IMR-90 (cell line): Measurements from ENCODE around the gene TMEM233. TPM values are rescaled to one million over a fixed set of nuclear protein-coding genes. Genes with fewer than 3 reads are reported as not detected.

Experiments
- ATAC-seq: fragments of 200-7000 bp; cut with Tn5 transposase; 2 replicates; pipeline ENCODE4 v1.9.1; 2020; ENCODE audit warnings: low read depth, mild to moderate bottlenecking, moderate library complexity
- BruUV-seq: library from RNA; stranded (reverse); fragments of 400-500 nt; replicated peaks from 2 replicates; lab custom pipeline; 2021; lab: Mats Ljungman, UMichigan
- CTCF ChIA-PET: fragments of 300-600 bp; formaldehyde crosslinking; extraction: SDS; loops from one replicate; lab custom pipeline; 2021; ENCODE audit warnings: antibody characterized with exemption; lab: Yijun Ruan, JAX
- POLR2A ChIA-PET: fragments of 300-600 bp; sonication (Branson Sonifier 250); formaldehyde crosslinking; loops from one replicate; lab custom pipeline; 2022; ENCODE audit warnings: antibody characterized with exemption; ENCODE audit not compliant: unreplicated experiment; lab: Charles Lee
- DNase-seq: peaks from one replicate; pipeline ENCODE4 v3.0.0; 2013
- H2AFZ ChIP-seq: replicated peaks from 2 replicates; pipeline ENCODE3; 2013; ENCODE audit warnings: low read length, mild to moderate bottlenecking; ENCODE audit not compliant: poor library complexity
- H2AK5ac ChIP-seq: 2 replicates; pipeline ENCODE4 v1.6.1; 2013; ENCODE audit warnings: low read depth, low read length, inconsistent platforms
- H2AK9ac ChIP-seq: replicated peaks from 2 replicates; pipeline ENCODE3; 2013; ENCODE audit warnings: mild to moderate bottlenecking, low read depth, low read length, moderate library complexity; ENCODE audit not compliant: poor library complexity
- H2BK120ac ChIP-seq: 2 replicates; pipeline ENCODE4 v1.6.1; 2013; ENCODE audit warnings: low read depth, low read length, inconsistent platforms
- H2BK15ac ChIP-seq: 3 replicates; pipeline ENCODE4 v1.6.1; 2013; ENCODE audit warnings: low read depth, low read length, inconsistent platforms
- H2BK20ac ChIP-seq: 2 replicates; pipeline ENCODE4 v1.6.1; 2013; ENCODE audit warnings: low read depth, mild to moderate bottlenecking, inconsistent platforms, low read length, moderate library complexity
- H2BK5ac ChIP-seq: 2 replicates; pipeline ENCODE4 v1.6.1; 2013; ENCODE audit warnings: mild to moderate bottlenecking, low read depth, low read length, inconsistent platforms; ENCODE audit not compliant: poor library complexity, severe bottlenecking
- H3K14ac ChIP-seq: replicated peaks from 2 replicates; pipeline ENCODE4 v1.6.1; 2013; ENCODE audit warnings: low read depth, low read length, inconsistent platforms
- H3K18ac ChIP-seq: 2 replicates; pipeline ENCODE4 v1.6.1; 2013; ENCODE audit warnings: low read depth, low read length, control low read depth
- H3K23ac ChIP-seq: 2 replicates; pipeline ENCODE4 v1.6.1; 2013; ENCODE audit warnings: low read depth, low read length, inconsistent platforms
- H3K27ac ChIP-seq: 2 replicates; pipeline ENCODE4 v1.5.1; 2013; ENCODE audit warnings: mild to moderate bottlenecking, control low read depth, low read length; ENCODE audit not compliant: insufficient read depth
- H3K27me3 ChIP-seq: 2 replicates; pipeline ENCODE4 v1.6.1; 2013; ENCODE audit warnings: low read length; ENCODE audit not compliant: control insufficient read depth, insufficient read depth
- H3K36me3 ChIP-seq: 2 replicates; pipeline ENCODE4 v1.6.1; 2013; ENCODE audit warnings: low read length, mixed read lengths; ENCODE audit not compliant: control insufficient read depth, insufficient read depth
- H3K4ac ChIP-seq: 2 replicates; pipeline ENCODE4 v1.6.1; 2013; ENCODE audit warnings: low read depth, low read length, inconsistent platforms
- H3K4me1 ChIP-seq: 2 replicates; pipeline ENCODE4 v1.6.1; 2013; ENCODE audit warnings: low read length, mixed read lengths; ENCODE audit not compliant: control insufficient read depth, insufficient read depth
- H3K4me2 ChIP-seq: 2 replicates; pipeline ENCODE4 v1.6.1; 2013; ENCODE audit warnings: low read depth, mild to moderate bottlenecking, control low read depth, low read length, moderate library complexity
- H3K4me3 ChIP-seq: 2 replicates; pipeline ENCODE4 v1.5.1; 2013; ENCODE audit warnings: low read depth, mild to moderate bottlenecking, control low read depth, low read length, moderate library complexity; ENCODE audit not compliant: insufficient read depth
- H3K56ac ChIP-seq: 2 replicates; pipeline ENCODE4 v1.6.1; 2013; ENCODE audit warnings: low read length, inconsistent platforms; ENCODE audit not compliant: insufficient read depth; ENCODE audit errors: extremely low read depth
- H3K79me1 ChIP-seq, 2 experiments: 2 replicates each; pipeline ENCODE4 v1.6.1; 2013; ENCODE audit warnings: low read length in 2 of 2, inconsistent platforms in 1 of 2, low read depth in 1 of 2
- H3K9ac ChIP-seq: 2 replicates; pipeline ENCODE4 v1.6.1; 2013; ENCODE audit warnings: low read depth, low read length, control low read depth
- H3K9me1 ChIP-seq: 2 replicates; pipeline ENCODE4 v1.6.1; 2013; ENCODE audit warnings: low read length, inconsistent platforms; ENCODE audit not compliant: insufficient read depth
- H3K9me3 ChIP-seq: 2 replicates; pipeline ENCODE4 v1.6.1; 2013; ENCODE audit warnings: low read length; ENCODE audit not compliant: control insufficient read depth, insufficient read depth
- H4K20me1 ChIP-seq: 2 replicates; pipeline ENCODE4 v1.6.1; 2013; ENCODE audit warnings: low read length, inconsistent platforms; ENCODE audit not compliant: insufficient read depth
- H4K5ac ChIP-seq: 2 replicates; pipeline ENCODE4 v1.6.1; 2013; ENCODE audit warnings: mild to moderate bottlenecking, low read depth, low read length, control low read depth
- H4K8ac ChIP-seq, 2 experiments: 2 replicates each; pipeline ENCODE4 v1.6.1; 2013; ENCODE audit warnings: low read depth in 2 of 2, low read length in 2 of 2, control low read depth in 1 of 2, inconsistent platforms in 1 of 2
- H4K91ac ChIP-seq: 2 replicates; pipeline ENCODE4 v1.6.1; 2013; ENCODE audit warnings: low read depth, low read length, inconsistent platforms; ENCODE audit not compliant: insufficient read depth
- MAFK ChIP-seq: IDR thresholded peaks from 2 replicates; pipeline ENCODE4 v1.6.1; 2012; ENCODE audit warnings: low read depth, low read length, improper control_type of control experiment
- MXI1 ChIP-seq: IDR thresholded peaks from 2 replicates; pipeline ENCODE4 v1.6.1; 2012; ENCODE audit warnings: low read depth, mild to moderate bottlenecking, low read length, moderate library complexity, borderline replicate concordance
- RCOR1 ChIP-seq: IDR thresholded peaks from 2 replicates; pipeline ENCODE4 v1.6.1; 2012; ENCODE audit warnings: mild to moderate bottlenecking, low read length, improper control_type of control experiment; ENCODE audit not compliant: insufficient replicate concordance
- WGBS, 2 experiments: methylation state at CpG; one replicate each; pipeline versions ENCODE4 v1.1.5 to v1.1.7; 2013; ENCODE audit warnings: missing lambda C conversion rate in 2 of 2; ENCODE audit not compliant: insufficient read length in 1 of 2; ENCODE audit errors: extremely low coverage in 2 of 2; 5-methylcytosine and 5-hydroxymethylcytosine counted together
- dilution Hi-C: fragments of 300-500 bp; cut with HindIII; formaldehyde crosslinking; loops from one replicate; pipeline ENCODE4 v1.14.3; 2018; ENCODE audit warnings: low sequenced_read_pairs; ENCODE audit not compliant: unreplicated experiment
- in situ Hi-C: fragments of 300-500 bp; cut with MboI; formaldehyde crosslinking; loops from 3 replicates; pipeline ENCODE4 v1.14.3; 2019; ENCODE audit warnings: low sequenced_read_pairs, inconsistent platforms, mixed read lengths
- intact Hi-C: fragments of 100-400 bp; cut with micrococcal nuclease; formaldehyde crosslinking; loops from 2 replicates; pipeline ENCODE4 v1.10.0; 2022
- polyA plus RNA-seq, 3 experiments: library from polyadenylated mRNA; depleted of rRNA; stranded (reverse); fragments of >200 nt; gene quantifications; 2 replicates each; pipeline ENCODE4 v1.2.3, GENCODE V29; 2012; ENCODE audit warnings: low replicate concordance in 1 of 3
- total RNA-seq: library from RNA; depleted of rRNA; stranded (reverse); fragments of >200 nt; gene quantifications from 2 replicates; pipeline ENCODE4 v1.2.3, GENCODE V29; 2012
- TF ChIP-seq, protein P1 (sequence below): fragments of 150-350 bp; IDR thresholded peaks from 2 replicates; pipeline ENCODE4 v1.6.1; 2017; ENCODE audit warnings: mild to moderate bottlenecking, antibody characterized with exemption, low read length, low read depth

Gene TMEM233
- total and polyA plus RNA-seq, 2 of the 4 experiments (the other 2 are of a cell fraction), result not detected

DNA sequence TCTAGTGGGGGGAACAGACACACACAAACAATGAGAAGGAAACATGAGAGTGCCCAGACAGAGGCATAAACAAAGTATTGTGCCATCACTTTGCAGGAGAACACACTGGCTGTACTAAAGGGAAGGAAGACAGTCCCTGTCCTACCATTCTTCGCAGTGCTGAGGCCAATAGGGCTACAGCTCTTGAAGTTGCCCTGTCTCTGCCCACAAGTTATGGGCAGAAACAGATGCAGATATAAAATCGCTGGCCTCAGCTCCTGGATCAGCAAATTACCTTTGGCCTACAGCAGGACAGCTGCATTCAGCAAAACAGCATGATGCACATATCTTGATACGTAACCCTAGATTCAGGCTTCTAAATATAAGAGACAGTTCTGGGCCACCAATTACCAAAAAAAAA lies 51.4 kb downstream of the TMEM233 start:
- H3K79me1 ChIP-seq, result no peaks in the 10 kb centered on the region
- ChIA-PET CTCF (no interaction called here), POLR2A (no interaction called here)
- no peak overlapping the region for H4K91ac ChIP-seq
- H3K4me1 ChIP-seq, result no peaks in the 10 kb centered on the region
- no peak overlapping the region for H3K18ac ChIP-seq
- H2BK20ac ChIP-seq, result no peak overlapping the region
- no peaks in the 10 kb centered on the region for H3K27me3 ChIP-seq
- no peak overlapping the region for H3K23ac ChIP-seq
- no peak overlapping the region for H3K9ac ChIP-seq
- TF ChIP-seq MXI1, result no peak
- TF ChIP-seq, protein P1, sequence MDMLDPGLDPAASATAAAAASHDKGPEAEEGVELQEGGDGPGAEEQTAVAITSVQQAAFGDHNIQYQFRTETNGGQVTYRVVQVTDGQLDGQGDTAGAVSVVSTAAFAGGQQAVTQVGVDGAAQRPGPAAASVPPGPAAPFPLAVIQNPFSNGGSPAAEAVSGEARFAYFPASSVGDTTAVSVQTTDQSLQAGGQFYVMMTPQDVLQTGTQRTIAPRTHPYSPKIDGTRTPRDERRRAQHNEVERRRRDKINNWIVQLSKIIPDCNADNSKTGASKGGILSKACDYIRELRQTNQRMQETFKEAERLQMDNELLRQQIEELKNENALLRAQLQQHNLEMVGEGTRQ, result no peak
- TF ChIP-seq RCOR1, result no peak
- TF ChIP-seq MAFK, result no peak
- no peak overlapping the region for H2AK9ac ChIP-seq
- DNase-seq (no peak), ATAC-seq (no peak)
- H3K56ac ChIP-seq, result no peak overlapping the region
- no peak overlapping the region for H2BK15ac ChIP-seq
- in situ Hi-C loops, result no loop called here
- H4K5ac ChIP-seq, result no peak overlapping the region
- BruUV-seq, result no TSS peak
- H3K9me3 ChIP-seq, result no peaks in the 10 kb centered on the region
- no peak overlapping the region for H2AK5ac ChIP-seq
- no peak overlapping the region for H3K14ac ChIP-seq
- H2AFZ ChIP-seq, result peak overlapping the region; percentile 47
- H3K4me2 ChIP-seq, result no peak overlapping the region
- H3K36me3 ChIP-seq, result no peaks in the 10 kb centered on the region
- no peak overlapping the region for H3K4me3 ChIP-seq
- no peaks in the 10 kb centered on the region for H3K9me1 ChIP-seq
- dilution Hi-C loops, result no loop called here
- H2BK120ac ChIP-seq, result no peak overlapping the region
- H4K20me1 ChIP-seq, result no peaks in the 10 kb centered on the region
- intact Hi-C loops, result no loop called here
- H4K8ac ChIP-seq, result no peak overlapping the region
- H3K27ac ChIP-seq, result no peak overlapping the region
- no peak overlapping the region for H3K4ac ChIP-seq
- H2BK5ac ChIP-seq, result no peak overlapping the region
- 27% methylated on average over 2 of the region's 3 CpGs; no CpG with 5 or more reads in 1 of the 2 experiments for WGBS, 2 experiments
